ENCODE results near the gene ROR2. TPM values are rescaled to one million over a fixed set of nuclear protein-coding genes. Genes with fewer than 3 reads are reported as not detected.

Gene ROR2
- total RNA-seq, 2 experiments from 2014 or later: 0.08 to 0.14 TPM

GRCh38 chr9:91744114-91744513 lies 205.9 kb downstream of the ROR2 start:
- Mint-ChIP-seq H3K4me3 (no peak overlapping the region), H3K36me3 (no peaks in the 10 kb centered on the region), H3K4me1 (no peaks in the 10 kb centered on the region), H3K27ac (no peak overlapping the region), H3K9me3 (no peaks in the 10 kb centered on the region), H3K27me3 (peaks cover 2% of the 10 kb centered on the region)
- DNase-seq (no peak), ATAC-seq (ENCODE audit: low read depth) (no peak)
- POLR2A ChIA-PET: no interaction called here

GRCh38 chr9:91741522-91741921 lies 208.5 kb downstream of the ROR2 start:
- no peak for ATAC-seq (ENCODE audit: low read depth)
- Mint-ChIP-seq H3K4me1 (no peaks in the 10 kb centered on the region), H3K36me3 (no peaks in the 10 kb centered on the region), H3K27me3 (peaks cover 8% of the 10 kb centered on the region), H3K27ac (no peak overlapping the region), H3K9me3 (no peaks in the 10 kb centered on the region), H3K4me3 (no peak overlapping the region)
- POLR2A ChIA-PET: no interaction called here
- no peak for DNase-seq

- Mint-ChIP-seq H3K27me3 (peaks cover 8% of the 10 kb centered on the region), H3K9me3 (no peaks in the 10 kb centered on the region), H3K4me1 (no peaks in the 10 kb centered on the region), H3K4me3 (no peak overlapping the region), H3K27ac (no peak overlapping the region), H3K36me3 (no peaks in the 10 kb centered on the region)
- DNase-seq (no peak), ATAC-seq (ENCODE audit: low read depth) (no peak)
- POLR2A ChIA-PET: no interaction called here
Observed at GRCh38 chr9:91740701-91741100, 209.3 kb downstream of the ROR2 start.

- ATAC-seq (ENCODE audit: low read depth) (no peak), DNase-seq (no peak)
- H3K36me3 Mint-ChIP-seq: no peaks in the 10 kb centered on the region
- no peaks in the 10 kb centered on the region for H3K9me3 Mint-ChIP-seq
- peaks cover 2% of the 10 kb centered on the region for H3K4me1 Mint-ChIP-seq
- no peak overlapping the region for H3K4me3 Mint-ChIP-seq
- peaks cover 8% of the 10 kb centered on the region for H3K27me3 Mint-ChIP-seq
- no peak overlapping the region for H3K27ac Mint-ChIP-seq
- POLR2A ChIA-PET: no interaction called here
Observed at GRCh38 chr9:91736898-91737601, 213.0 kb downstream of the ROR2 start.

GRCh38 chr9:91736311-91736710 lies 213.7 kb downstream of the ROR2 start:
- no peak overlapping the region for H3K4me3 Mint-ChIP-seq
- POLR2A ChIA-PET: no interaction called here
- ATAC-seq (ENCODE audit: low read depth): no peak
- no peak for DNase-seq
- H3K36me3 Mint-ChIP-seq: no peaks in the 10 kb centered on the region
- peaks cover 8% of the 10 kb centered on the region for H3K27me3 Mint-ChIP-seq
- H3K9me3 Mint-ChIP-seq: no peaks in the 10 kb centered on the region
- peaks cover 2% of the 10 kb centered on the region for H3K4me1 Mint-ChIP-seq
- H3K27ac Mint-ChIP-seq: no peak overlapping the region

- POLR2A ChIA-PET: no interaction called here
- H3K4me3 Mint-ChIP-seq: no peak overlapping the region
- H3K27ac Mint-ChIP-seq: no peak overlapping the region
- DNase-seq (no peak), ATAC-seq (ENCODE audit: low read depth) (no peak)
- peaks cover 2% of the 10 kb centered on the region for H3K4me1 Mint-ChIP-seq
- H3K36me3 Mint-ChIP-seq: no peaks in the 10 kb centered on the region
- H3K27me3 Mint-ChIP-seq: peaks cover 8% of the 10 kb centered on the region
- no peaks in the 10 kb centered on the region for H3K9me3 Mint-ChIP-seq
Observed at GRCh38 chr9:91735049-91735448, 215.0 kb downstream of the ROR2 start.

- ATAC-seq (ENCODE audit: low read depth) (no peak), DNase-seq (peak; percentile 73)
- H3K4me1 Mint-ChIP-seq: peaks cover 2% of the 10 kb centered on the region
- H3K27ac Mint-ChIP-seq: no peak overlapping the region
- POLR2A ChIA-PET: no interaction called here
- no peak overlapping the region for H3K4me3 Mint-ChIP-seq
- H3K27me3 Mint-ChIP-seq: peaks cover 8% of the 10 kb centered on the region
- no peaks in the 10 kb centered on the region for H3K9me3 Mint-ChIP-seq
- no peaks in the 10 kb centered on the region for H3K36me3 Mint-ChIP-seq
Observed at GRCh38 chr9:91734371-91734981, 215.6 kb downstream of the ROR2 start.

- no peaks in the 10 kb centered on the region for H3K36me3 Mint-ChIP-seq
- H3K9me3 Mint-ChIP-seq: no peaks in the 10 kb centered on the region
- H3K27ac Mint-ChIP-seq: no peak overlapping the region
- no peak for DNase-seq
- H3K4me1 Mint-ChIP-seq: peaks cover 2% of the 10 kb centered on the region
- peaks cover 5% of the 10 kb centered on the region for H3K27me3 Mint-ChIP-seq
- POLR2A ChIA-PET: no interaction called here
- no peak for ATAC-seq (ENCODE audit: low read depth)
- no peak overlapping the region for H3K4me3 Mint-ChIP-seq
Observed at GRCh38 chr9:91733006-91733624, 216.9 kb downstream of the ROR2 start.

- no peak for DNase-seq
- POLR2A ChIA-PET: no interaction called here
- Mint-ChIP-seq H3K27me3 (peaks cover 4% of the 10 kb centered on the region), H3K4me1 (peaks cover 2% of the 10 kb centered on the region), H3K27ac (no peak overlapping the region), H3K4me3 (no peak overlapping the region), H3K9me3 (no peaks in the 10 kb centered on the region), H3K36me3 (no peaks in the 10 kb centered on the region)
- no peak for ATAC-seq (ENCODE audit: low read depth)
Observed at GRCh38 chr9:91732187-91733005, 217.6 kb downstream of the ROR2 start.

- no peak overlapping the region for H3K27ac Mint-ChIP-seq
- no peaks in the 10 kb centered on the region for H3K27me3 Mint-ChIP-seq
- no peak for ATAC-seq (ENCODE audit: low read depth)
- H3K9me3 Mint-ChIP-seq: no peaks in the 10 kb centered on the region
- no peak for DNase-seq
- no peaks in the 10 kb centered on the region for H3K36me3 Mint-ChIP-seq
- H3K4me1 Mint-ChIP-seq: peaks cover 2% of the 10 kb centered on the region
- POLR2A ChIA-PET: no interaction called here
- no peak overlapping the region for H3K4me3 Mint-ChIP-seq
Observed at GRCh38 chr9:91730806-91731205, 219.2 kb downstream of the ROR2 start.

GRCh38 chr9:91729558-91729842 lies 220.5 kb downstream of the ROR2 start:
- Mint-ChIP-seq H3K36me3 (no peaks in the 10 kb centered on the region), H3K27me3 (no peaks in the 10 kb centered on the region), H3K4me1 (no peaks in the 10 kb centered on the region), H3K9me3 (no peaks in the 10 kb centered on the region), H3K27ac (no peak overlapping the region), H3K4me3 (no peak overlapping the region)
- ATAC-seq (ENCODE audit: low read depth) (no peak), DNase-seq (no peak)
- POLR2A ChIA-PET: no interaction called here

GRCh38 chr9:91727972-91728371 lies 222.1 kb downstream of the ROR2 start:
- Mint-ChIP-seq H3K9me3 (no peaks in the 10 kb centered on the region), H3K4me3 (no peak overlapping the region), H3K27ac (no peak overlapping the region), H3K27me3 (no peaks in the 10 kb centered on the region), H3K36me3 (no peaks in the 10 kb centered on the region), H3K4me1 (no peaks in the 10 kb centered on the region)
- POLR2A ChIA-PET: no interaction called here
- ATAC-seq (ENCODE audit: low read depth) (no peak), DNase-seq (no peak)

- Mint-ChIP-seq H3K27me3 (peaks cover 2% of the 10 kb centered on the region), H3K27ac (no peak overlapping the region), H3K36me3 (no peaks in the 10 kb centered on the region), H3K4me3 (no peak overlapping the region), H3K4me1 (no peaks in the 10 kb centered on the region), H3K9me3 (no peaks in the 10 kb centered on the region)
- DNase-seq (no peak), ATAC-seq (ENCODE audit: low read depth) (peak; percentile 94)
- POLR2A ChIA-PET: no interaction called here
Observed at GRCh38 chr9:91727316-91727861, 222.6 kb downstream of the ROR2 start.

Data from activated naive CD8-positive, alpha-beta T cell treated with anti-CD3 and anti-CD28 coated beads, Interleukin-2, amount 10 ng/mL, durations not matched to agents 7 days and 5 days (primary cell).